WERI-Rb-1 (cell line): ENCODE results near the gene PPEF2.

Experiments
- DNase-seq: peaks from one replicate; pipeline ENCODE4 v3.0.0-alpha.2; 2020
- H3K27ac ChIP-seq: fragments of 250-450 bp; sonication (Bioruptor Pico); 2 replicates; pipeline ENCODE4 v1.5.1; 2020; ENCODE audit warnings: mild to moderate bottlenecking, moderate library complexity
- H3K27me3 ChIP-seq: fragments of 250-450 bp; sonication (Bioruptor Pico); 2 replicates; pipeline ENCODE4 v1.5.1; 2021; ENCODE audit warnings: mild to moderate bottlenecking, low read depth, moderate library complexity; ENCODE audit not compliant: insufficient read depth, severe bottlenecking
- H3K36me3 ChIP-seq: fragments of 250-450 bp; sonication (Bioruptor Pico); 2 replicates; pipeline ENCODE4 v1.5.1; 2020; ENCODE audit warnings: mild to moderate bottlenecking, moderate library complexity
- H3K4me3 ChIP-seq: 2 replicates; pipeline ENCODE4 v1.5.1; 2011; ENCODE audit warnings: low read depth, mild to moderate bottlenecking, control low read depth, low read length
- H3K9me3 ChIP-seq: fragments of 250-450 bp; sonication (Bioruptor Pico); 2 replicates; pipeline ENCODE4 v1.5.1; 2021; ENCODE audit warnings: mild to moderate bottlenecking, moderate library complexity; ENCODE audit not compliant: severe bottlenecking
- CTCF ChIP-seq: IDR thresholded peaks from 2 replicates; pipeline ENCODE4 v1.5.1; 2011; ENCODE audit warnings: low read depth, mild to moderate bottlenecking, control low read depth, inconsistent platforms, low read length

PPEF2 gene

DNA sequence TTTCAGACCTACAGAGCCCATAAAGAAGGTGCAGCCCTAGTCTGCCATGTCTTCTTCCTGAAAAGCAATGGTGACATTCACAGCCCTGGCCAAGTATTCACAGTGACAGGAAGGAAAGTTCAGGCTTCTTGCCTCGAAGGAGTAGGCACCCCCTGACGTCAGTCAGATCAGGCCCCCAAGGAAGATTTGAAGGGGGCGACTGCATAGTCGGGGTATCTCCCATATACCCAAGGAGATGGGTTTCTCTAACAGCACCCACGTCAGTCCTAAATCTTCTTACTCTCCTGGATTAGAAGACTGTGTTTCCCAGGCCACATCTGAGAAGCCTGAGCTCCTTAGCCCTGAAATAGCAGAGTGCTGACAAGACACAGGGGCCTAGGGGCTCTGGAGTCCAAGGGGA is at the start of gene PPEF2:
Gene PPEF2 (minus strand): TSS at position 101 of the 400 bp plus-strand sequence. CDS start 6,127 bp downstream, outside the sequence.
- Histone ChIP-seq H3K9me3 (no peaks in the 10 kb centered on the region), H3K27ac (peak within 1 kb of the TSS; percentile 53; the same call in 1 of the 2 replicates), H3K36me3 (no peaks in the 10 kb centered on the region), H3K27me3 (no peaks in the 10 kb centered on the region), H3K4me3 (peak within 1 kb of the TSS; percentile 12; the same call in 1 of the 2 replicates)
- no peak for TF ChIP-seq CTCF
- DNase-seq, result peak; percentile 46

DNA sequence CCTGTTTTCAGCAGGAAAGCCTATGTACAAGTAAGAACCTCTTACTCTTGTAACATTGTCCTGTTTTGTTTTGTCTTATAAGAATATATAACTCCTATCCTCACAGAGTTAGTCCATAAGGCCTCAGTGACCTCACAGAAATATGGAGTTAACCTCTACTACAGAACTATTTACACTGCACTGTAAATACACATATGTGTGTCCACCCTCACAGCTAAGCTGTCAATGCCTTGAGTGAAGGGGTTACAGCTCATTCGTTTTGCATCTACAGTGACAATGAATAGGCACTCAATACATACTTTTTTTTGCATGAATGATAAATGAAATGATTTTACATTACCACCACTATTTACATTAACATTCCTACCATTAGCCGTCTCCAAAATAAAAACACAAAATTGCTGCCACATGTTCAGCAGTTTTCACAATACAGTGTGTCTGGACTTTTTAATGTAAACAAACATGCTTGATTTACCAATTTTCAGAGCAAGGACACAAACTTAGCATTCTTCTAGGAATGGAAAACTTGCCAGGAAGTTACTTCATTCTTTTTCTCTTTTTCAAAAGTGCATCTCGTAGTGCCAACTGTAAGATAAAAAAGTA is 48.1 kb upstream of the PPEF2 start:
- H3K27me3 ChIP-seq, result no peaks in the 10 kb centered on the region
- TF ChIP-seq CTCF, result no peak
- H3K4me3 ChIP-seq, result no peak overlapping the region
- peaks cover 51% of the 10 kb centered on the region for H3K36me3 ChIP-seq
- DNase-seq, result no peak
- no peaks in the 10 kb centered on the region for H3K9me3 ChIP-seq
- H3K27ac ChIP-seq, result no peak overlapping the region

DNA sequence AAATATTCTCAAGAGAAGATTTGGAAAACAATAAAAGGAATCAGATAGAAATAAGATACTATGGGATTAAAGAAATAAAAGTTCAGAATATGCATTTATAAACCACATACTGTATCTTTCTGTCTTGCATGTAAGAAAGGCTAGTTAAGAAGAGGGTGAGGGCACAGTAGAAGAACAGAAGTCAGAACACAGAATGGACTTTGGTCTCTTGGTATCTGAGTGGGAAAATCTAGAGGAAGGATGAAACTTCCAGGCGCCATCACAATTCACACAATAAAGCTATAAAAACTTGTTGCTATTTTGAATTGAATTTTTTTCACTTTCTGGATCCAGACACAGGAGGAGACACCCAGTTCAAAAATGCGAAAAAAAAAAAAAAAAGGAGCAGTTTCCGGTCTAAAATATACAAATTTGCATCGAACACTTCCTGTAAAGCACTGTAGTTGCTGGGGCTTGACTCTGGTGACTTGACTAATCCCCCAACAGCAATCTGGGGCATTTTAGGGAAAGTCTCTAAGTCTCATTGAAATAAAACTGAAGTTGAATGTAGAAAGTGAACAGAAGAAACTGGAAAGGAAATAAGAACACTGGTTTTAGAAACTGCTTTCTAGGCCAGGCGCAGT is 46.7 kb upstream of the PPEF2 start:
- Histone ChIP-seq H3K36me3 (peaks cover 42% of the 10 kb centered on the region), H3K27me3 (no peaks in the 10 kb centered on the region), H3K4me3 (no peak overlapping the region), H3K9me3 (no peaks in the 10 kb centered on the region), H3K27ac (no peak overlapping the region)
- TF ChIP-seq CTCF, result no peak
- no peak for DNase-seq

DNA sequence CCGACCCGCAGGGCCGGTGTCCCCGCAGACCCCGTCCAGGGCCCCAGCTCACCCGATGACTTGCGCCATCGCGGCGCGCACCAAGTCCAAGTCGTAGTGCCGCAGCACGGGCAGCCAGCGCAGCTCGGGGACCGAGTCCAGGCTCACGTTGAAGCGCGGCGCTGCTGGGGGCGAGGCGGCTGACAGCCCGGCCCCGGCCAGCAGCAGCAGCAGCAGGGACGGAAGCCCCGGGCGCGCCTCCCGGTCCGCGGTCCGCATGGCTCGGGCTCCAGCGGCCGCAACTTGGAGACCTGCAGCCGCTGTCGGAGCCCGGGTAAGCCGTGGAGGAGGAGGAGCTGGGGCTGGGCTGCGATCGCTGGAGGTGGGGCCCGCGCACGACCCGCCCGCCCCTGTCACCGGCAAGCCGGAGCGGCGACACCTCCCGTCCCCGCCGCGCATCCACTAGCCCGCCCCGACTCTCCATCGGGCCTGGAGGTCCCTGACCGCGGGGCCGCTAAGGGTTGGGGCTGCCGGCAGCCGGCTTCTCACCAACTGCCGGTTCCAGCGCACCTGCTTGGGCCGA is 38.5 kb upstream of the PPEF2 start, which contains the start of gene NAAA:
Gene NAAA (minus strand): TSS at position 322 of the 562 bp plus-strand sequence. CDS start 64 bp downstream, at position 258.
- peak within 1 kb of the TSS; percentile 92 for H3K4me3 ChIP-seq
- no peaks in the 10 kb centered on the region for H3K27me3 ChIP-seq
- no peaks in the 10 kb centered on the region for H3K36me3 ChIP-seq
- no peaks in the 10 kb centered on the region for H3K9me3 ChIP-seq
- DNase-seq, result peak; percentile 81
- no peak for TF ChIP-seq CTCF
- no peak within 1 kb of the TSS; the same call in 1 of the 2 replicates for H3K27ac ChIP-seq

- peak; percentile 79 for DNase-seq
- H3K27me3 ChIP-seq, result no peaks in the 10 kb centered on the region
- H3K9me3 ChIP-seq, result no peaks in the 10 kb centered on the region
- H3K36me3 ChIP-seq, result no peaks in the 10 kb centered on the region
- TF ChIP-seq CTCF, result no peak
- H3K4me3 ChIP-seq, result peak overlapping the region; percentile 92
- H3K27ac ChIP-seq, result no peak overlapping the region; the same call in 1 of the 2 replicates
These were observed 37.8 kb upstream of the PPEF2 start for GRCh38 chr4:75939890-75940691.
